Stimulated activated CD8-positive, alpha-beta memory T cell treated with anti-CD3 and anti-CD28 coated beads, Interleukin-4, amount 100 ng/mL, for 48 hours (primary cell): ENCODE data around the gene MKI67.
"Not testable (repeated sequence)": the region's sequence is repeated elsewhere in the genome, so short reads cannot be mapped to it uniquely, and the experiment has no call there.

Source experiments
- DNase-seq: peaks from one replicate; pipeline ENCODE4 v3.0.0-alpha.2; 2020

MKI67 gene

GRCh38 chr10:128105383-128105782 lies 20.8 kb downstream of the MKI67 start:
- DNase-seq, result no peak

GRCh38 chr10:128103229-128103714 lies 23.0 kb downstream of the MKI67 start:
- no peak for DNase-seq

- no peak for DNase-seq
These were observed 23.6 kb downstream of the MKI67 start for GRCh38 chr10:128102480-128103228.

GRCh38 chr10:128101901-128102300 lies 24.3 kb downstream of the MKI67 start:
- no peak for DNase-seq

DNA sequence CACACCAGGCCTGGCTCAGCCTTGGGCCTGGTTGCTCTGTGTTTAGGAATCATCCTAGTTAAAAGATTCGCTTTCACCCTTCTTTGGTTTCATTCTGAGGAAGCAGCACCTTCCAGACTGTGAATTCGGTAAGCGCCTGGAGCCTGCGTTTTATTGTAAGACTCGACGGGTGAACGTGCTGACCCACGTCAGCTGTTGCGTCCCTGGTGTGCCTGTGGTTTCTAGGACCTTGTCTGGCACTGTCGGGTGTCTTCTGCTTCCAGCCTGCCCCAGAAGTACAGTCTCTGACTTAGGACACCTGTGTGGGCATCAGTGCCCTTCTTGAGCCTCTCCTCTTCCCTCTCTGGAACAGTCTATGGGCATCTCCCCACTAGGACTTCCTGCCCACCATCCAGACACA lies 26.3 kb downstream of the MKI67 start:
- DNase-seq, result no peak

- DNase-seq, result no peak
These were observed 27.6 kb downstream of the MKI67 start for GRCh38 chr10:128098631-128099030.

GRCh38 chr10:128097783-128098182 lies 28.4 kb downstream of the MKI67 start:
- no peak for DNase-seq

DNA sequence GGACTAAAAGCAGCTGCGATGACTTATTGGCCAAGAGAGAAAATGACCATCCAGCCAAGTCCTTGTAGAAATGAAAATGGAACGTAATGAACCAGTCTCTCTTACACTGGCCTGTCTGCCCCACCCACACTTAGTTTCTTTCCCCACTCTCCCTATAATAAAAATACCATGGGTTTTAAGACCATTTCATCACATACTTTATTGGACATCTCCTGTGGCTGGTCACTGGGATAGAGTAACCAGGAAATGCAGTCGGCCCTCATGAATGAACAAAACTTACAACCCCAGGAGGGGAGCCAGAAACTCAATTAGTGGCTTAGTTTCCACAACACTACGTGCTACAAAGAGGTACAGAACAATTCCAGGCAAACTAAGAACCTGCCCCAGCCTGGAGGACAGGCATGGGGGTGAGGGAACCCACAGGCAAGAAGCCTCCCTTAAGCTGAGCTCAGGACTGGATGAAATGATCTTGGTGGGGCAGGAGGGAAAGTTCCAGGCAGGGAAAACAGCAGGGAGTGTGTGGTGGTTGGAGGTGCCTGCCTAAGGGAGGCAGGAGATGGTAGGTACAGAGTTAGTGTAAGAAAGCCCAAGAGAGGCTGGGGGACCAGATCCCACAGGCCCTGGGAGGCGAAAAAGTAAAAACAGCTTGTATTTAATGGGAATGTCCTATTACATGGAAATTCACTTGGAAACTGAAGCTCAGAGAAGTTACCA lies 29.6 kb downstream of the MKI67 start:
- DNase-seq, result no peak

GRCh38 chr10:128095753-128096469 lies 30.3 kb downstream of the MKI67 start:
- no peak for DNase-seq

GRCh38 chr10:128095027-128095752 lies 31.0 kb downstream of the MKI67 start:
- peak; percentile 51 for DNase-seq

GRCh38 chr10:128094596-128094995 lies 31.6 kb downstream of the MKI67 start:
- not testable (repeated sequence) for DNase-seq

DNA sequence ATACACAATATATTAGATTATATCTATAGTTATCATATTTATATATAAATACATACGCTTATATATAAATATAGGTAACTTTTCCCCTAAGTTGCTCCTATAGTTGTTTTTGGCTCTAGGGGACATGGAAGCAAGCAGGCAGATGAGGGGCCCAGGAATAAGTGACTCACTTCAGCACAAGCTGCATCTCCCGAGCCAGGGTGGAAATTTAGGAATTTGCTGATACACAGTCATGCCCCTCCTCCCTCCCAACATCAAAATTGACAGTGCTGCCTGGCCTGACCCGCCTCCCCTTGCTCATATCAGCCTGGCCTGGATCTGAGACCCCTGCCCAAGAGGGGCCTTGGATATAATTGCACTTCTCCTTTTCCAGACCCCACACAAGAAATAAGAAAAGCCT lies 33.8 kb downstream of the MKI67 start:
- DNase-seq, result no peak

- DNase-seq, result no peak
These were observed 34.5 kb downstream of the MKI67 start for GRCh38 chr10:128091636-128092210.

- DNase-seq, result no peak
These were observed 38.1 kb downstream of the MKI67 start for GRCh38 chr10:128087884-128088709.

DNA sequence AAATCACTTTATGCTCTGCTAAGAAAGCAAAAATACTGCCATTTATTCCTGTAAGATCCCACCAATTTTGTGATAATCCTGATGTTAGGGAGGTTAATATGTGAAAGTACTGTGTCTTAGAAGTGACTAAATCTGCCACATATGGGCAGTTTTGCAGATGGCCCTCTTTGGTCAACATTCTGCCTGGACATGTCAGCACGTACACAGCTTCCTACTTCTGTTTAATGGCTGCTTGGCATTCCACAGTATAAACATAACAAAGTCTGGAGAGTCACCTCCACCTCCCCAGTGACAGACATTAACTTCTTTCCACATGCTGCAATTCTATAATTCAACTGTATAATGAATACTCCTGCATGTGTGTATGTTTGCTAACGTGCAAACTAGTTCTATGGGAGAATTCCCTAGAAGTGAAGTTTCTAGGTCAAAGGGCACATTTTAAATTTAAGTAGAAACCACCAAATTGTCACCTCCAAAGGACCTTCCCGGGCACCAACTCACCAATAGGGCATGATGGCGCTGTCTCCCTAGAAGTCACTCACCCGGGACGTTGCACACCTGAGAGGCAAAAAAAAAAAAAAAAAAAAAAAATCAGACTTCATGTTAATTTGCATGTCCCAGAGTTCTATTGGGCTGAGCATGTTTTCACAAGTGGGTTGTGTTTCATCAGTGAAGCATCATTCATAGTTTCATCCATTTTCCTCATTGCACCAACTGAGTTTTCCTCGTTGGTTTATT lies 38.9 kb downstream of the MKI67 start:
- DNase-seq, result no peak

GRCh38 chr10:128086003-128086863 lies 40.0 kb downstream of the MKI67 start:
- DNase-seq, result no peak

GRCh38 chr10:128084991-128085390 lies 41.2 kb downstream of the MKI67 start:
- DNase-seq, result no peak

- DNase-seq, result no peak
These were observed 41.9 kb downstream of the MKI67 start for GRCh38 chr10:128084364-128084763.

DNA sequence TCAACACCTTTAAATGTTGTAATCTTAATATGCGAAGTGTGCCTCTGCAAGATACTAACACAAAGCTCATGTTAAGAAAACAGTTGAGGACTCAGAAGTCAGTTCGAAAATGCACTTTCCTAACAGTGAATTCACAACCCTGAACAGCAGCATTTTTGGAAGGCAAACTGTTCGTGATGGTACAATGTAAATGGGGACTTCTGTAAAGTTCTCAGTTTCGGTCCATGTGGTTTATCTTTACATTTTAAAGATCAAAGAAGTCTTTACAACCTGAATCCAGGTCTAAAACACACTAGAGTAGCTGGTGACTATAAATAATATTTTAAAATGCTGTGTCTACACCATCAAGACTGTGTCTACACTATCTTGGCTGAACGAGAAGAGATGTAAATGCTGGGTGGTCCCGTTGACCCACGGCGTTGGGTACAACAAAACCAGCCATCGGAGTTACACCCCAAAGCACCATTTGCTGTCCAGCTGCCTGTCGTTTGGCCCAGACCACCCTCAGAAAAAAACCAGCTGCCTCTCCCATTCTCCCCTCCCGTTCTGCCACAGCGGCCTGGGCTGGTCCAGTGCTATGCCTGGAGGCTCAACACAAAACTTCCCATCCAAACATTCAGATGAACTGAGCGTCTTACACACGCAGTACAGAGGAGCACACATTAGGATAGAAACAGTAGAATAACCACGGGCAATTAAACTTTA lies 42.9 kb downstream of the MKI67 start:
- no peak for DNase-seq
